ENCODE results near the gene TCF7L1.

TCF7L1 gene

DNA sequence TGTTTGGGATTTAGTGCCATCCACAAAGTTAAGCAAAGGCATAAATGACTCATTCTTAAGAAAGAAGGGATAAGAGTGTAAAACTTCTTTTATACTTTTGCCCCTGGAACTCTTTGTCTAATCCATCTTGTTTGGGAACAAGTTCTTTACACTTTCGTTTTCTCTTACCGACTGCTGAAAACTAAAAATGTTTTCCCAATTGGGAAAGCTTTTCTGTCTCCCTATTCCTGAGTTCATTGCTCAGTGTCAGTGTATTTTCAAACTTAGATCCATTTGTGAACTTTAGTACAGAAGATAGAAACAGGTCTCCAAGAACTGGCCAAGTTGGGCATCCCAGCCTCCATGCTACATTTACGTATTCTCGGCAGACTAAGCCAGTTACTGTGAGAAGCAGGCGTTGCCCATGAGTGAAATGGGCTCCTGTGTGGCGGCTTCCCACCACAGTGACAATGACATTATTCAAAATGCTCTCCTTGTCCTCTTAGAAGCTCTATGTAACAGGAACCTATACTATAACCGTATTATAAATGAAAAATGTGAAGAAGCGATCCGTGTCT is 142.9 kb downstream of the TCF7L1 start:
- in situ Hi-C loops (cut with MboI; ENCODE audit: low pct_unique_long_range_greater_than_20kb, low sequenced_read_pairs, unreplicated experiment) = loop anchor here (25.0 kb wide), 3 partner anchors 214 to 789 kb away; partner anchors contain the start of gene TMSB10
- no peak for DNase-seq (ENCODE audit: low spot score)
- TF ChIP-seq, protein P1, sequence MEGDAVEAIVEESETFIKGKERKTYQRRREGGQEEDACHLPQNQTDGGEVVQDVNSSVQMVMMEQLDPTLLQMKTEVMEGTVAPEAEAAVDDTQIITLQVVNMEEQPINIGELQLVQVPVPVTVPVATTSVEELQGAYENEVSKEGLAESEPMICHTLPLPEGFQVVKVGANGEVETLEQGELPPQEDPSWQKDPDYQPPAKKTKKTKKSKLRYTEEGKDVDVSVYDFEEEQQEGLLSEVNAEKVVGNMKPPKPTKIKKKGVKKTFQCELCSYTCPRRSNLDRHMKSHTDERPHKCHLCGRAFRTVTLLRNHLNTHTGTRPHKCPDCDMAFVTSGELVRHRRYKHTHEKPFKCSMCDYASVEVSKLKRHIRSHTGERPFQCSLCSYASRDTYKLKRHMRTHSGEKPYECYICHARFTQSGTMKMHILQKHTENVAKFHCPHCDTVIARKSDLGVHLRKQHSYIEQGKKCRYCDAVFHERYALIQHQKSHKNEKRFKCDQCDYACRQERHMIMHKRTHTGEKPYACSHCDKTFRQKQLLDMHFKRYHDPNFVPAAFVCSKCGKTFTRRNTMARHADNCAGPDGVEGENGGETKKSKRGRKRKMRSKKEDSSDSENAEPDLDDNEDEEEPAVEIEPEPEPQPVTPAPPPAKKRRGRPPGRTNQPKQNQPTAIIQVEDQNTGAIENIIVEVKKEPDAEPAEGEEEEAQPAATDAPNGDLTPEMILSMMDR (IDR thresholded peaks at IDR 0.05; ENCODE audit: extremely low read depth, insufficient read depth, missing control alignments) = no peak

DNA sequence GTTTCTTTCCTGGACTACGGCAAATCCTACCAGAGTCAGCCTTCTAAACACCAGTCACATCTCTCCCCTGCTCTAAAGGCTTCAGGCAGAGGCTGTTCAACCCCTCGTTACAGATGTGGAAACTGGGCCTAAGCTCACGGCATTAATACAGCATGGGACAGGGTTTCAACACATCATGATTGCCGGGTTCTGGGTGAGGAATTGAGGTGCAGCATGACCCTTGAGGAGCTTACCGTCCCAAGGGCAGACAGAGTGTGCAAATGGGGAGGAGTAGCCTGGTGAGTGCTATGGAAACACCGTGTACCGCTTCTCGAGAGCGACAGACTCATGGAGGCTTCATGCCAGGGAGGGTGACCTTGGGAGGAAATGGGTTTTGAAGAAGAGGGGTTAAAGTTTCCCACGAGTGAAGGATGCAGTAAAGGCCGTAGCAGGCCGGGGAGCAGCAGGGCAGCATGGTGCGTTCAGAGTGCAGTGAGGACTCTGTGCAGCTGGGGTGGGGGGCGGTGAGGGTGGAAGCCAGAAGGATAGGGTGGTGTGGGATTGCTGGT is 143.5 kb downstream of the TCF7L1 start:
- in situ Hi-C loops (cut with MboI; ENCODE audit: low pct_unique_long_range_greater_than_20kb, low sequenced_read_pairs, unreplicated experiment) = loop anchor here (25.0 kb wide), 3 partner anchors 214 to 789 kb away; partner anchors contain the start of gene TMSB10
- DNase-seq (ENCODE audit: low spot score) = no peak
- TF ChIP-seq, protein P1 (IDR thresholded peaks at IDR 0.05; ENCODE audit: extremely low read depth, insufficient read depth, missing control alignments) = no peak

DNA sequence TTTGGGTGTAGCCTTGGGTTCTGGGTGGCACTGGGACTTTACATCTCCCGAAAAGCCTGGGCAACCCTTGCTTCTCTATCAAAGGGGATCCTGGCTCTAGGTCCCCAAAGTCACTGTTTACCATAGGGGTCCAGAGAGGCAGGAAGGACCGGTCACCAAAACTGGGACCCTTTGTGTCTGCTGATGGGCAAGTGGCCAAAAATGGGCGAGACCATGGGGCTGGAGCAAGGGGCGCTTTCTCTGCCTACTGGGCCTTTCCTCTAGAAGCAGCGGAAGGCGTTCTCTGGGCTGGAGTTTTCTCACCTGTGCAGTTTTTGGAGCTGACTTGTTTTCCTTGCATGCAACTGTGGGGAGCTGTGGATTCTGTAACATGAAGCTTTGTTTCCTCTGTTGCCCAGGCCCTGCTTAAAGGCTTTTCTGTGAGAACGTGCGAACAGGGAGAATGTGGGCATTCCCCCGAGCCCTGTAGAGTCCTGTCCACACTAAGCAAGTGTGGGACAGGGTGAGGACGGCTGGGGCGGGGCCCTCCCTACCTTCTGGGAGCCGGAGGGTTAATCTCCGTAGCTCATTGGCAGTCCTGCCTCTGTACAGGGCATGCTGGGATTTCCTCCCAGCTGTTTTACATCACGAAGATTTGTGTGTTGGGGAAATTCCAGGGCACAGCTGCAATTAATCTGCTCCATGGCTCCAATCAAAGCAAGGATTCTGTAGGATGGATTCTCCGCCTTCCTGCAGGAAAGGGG is 144.4 kb downstream of the TCF7L1 start:
- DNase-seq (ENCODE audit: low spot score) = no peak
- in situ Hi-C loops (cut with MboI; ENCODE audit: low pct_unique_long_range_greater_than_20kb, low sequenced_read_pairs, unreplicated experiment) = loop anchor here (25.0 kb wide), 3 partner anchors 215 to 790 kb away; partner anchors contain the start of gene TMSB10
- TF ChIP-seq, protein P1 (IDR thresholded peaks at IDR 0.05; ENCODE audit: extremely low read depth, insufficient read depth, missing control alignments) = no peak

DNA sequence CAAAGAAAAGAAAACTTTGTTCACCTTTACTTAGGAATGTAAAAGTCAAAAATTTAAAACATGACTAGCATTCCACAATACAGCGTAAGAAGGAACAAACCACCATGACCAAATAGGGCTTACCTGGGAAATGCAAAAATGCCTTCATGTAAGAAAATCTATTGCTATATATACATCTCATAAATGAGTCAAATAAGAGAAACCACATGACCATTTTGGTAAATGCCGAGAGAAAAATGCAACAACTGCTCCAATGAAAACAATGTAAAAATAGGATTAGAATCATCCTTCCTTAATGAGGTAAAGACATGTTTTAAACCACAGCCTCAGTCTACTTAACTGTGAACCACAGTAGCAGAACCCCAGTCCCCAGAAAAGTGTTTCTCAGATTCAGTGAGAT is 145.2 kb downstream of the TCF7L1 start:
- no peak for DNase-seq (ENCODE audit: low spot score)
- TF ChIP-seq, protein P1 (IDR thresholded peaks at IDR 0.05; ENCODE audit: extremely low read depth, insufficient read depth, missing control alignments) = no peak
- in situ Hi-C loops (cut with MboI; ENCODE audit: low pct_unique_long_range_greater_than_20kb, low sequenced_read_pairs, unreplicated experiment) = loop anchor here (25.0 kb wide), 3 partner anchors 216 to 791 kb away; partner anchors contain the start of gene TMSB10

DNA sequence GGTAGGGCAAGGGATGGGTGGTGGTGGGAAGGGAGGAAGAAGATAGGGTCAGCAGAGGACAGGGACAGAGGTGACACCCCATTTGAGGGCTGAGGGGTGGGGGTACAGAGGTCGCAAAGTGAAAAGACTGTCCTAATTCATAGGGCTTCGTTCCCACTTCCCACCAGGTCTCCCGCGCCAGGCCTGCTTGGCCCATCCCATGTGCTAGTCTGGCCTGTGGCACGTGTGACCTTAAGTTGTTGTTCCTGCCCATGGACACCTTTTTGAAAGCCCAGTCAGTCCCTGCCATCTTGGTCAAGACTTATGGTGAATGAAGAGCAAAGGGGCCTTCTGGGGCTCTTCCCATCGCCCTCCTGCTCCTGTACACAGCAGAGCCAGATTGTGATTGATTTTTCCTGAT is 148.4 kb downstream of the TCF7L1 start:
- in situ Hi-C loops (cut with MboI; ENCODE audit: low pct_unique_long_range_greater_than_20kb, low sequenced_read_pairs, unreplicated experiment) = loop anchor here (25.0 kb wide), 3 partner anchors 219 to 794 kb away; partner anchors contain the start of gene TMSB10
- DNase-seq (ENCODE audit: low spot score) = no peak
- TF ChIP-seq, protein P1 (IDR thresholded peaks at IDR 0.05; ENCODE audit: extremely low read depth, insufficient read depth, missing control alignments) = no peak

DNA sequence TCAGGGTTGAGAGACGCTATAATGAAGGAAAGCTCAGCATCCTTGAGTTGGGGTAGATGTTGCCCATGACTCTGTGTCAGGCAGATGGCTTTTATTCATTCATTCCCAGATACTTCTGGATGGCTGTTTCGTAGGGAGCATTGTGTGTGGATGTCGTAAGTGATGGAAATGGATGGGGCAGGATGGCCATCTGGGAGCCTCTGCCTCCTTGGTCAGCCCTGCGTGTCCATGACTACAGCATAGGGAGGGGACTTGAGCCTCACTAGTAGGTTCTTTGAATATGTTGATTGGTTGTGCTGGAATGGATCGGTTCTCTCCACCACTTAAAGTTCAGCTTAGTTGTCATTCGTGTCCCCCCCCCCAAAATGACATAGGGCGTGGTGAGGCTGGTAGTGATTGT is 149.7 kb downstream of the TCF7L1 start:
- no peak for DNase-seq (ENCODE audit: low spot score)
- TF ChIP-seq, protein P1 (IDR thresholded peaks at IDR 0.05; ENCODE audit: extremely low read depth, insufficient read depth, missing control alignments) = no peak
- in situ Hi-C loops (cut with MboI; ENCODE audit: low pct_unique_long_range_greater_than_20kb, low sequenced_read_pairs, unreplicated experiment) = loop anchor here (25.0 kb wide), 3 partner anchors 221 to 796 kb away; partner anchors contain the start of gene TMSB10
